Glomerular visceral epithelial cell (primary cell): ENCODE data around the gene DDN.

Source experiments
- DNase-seq: peaks from one replicate; pipeline ENCODE4 v3.0.0-alpha.2; 2016; ENCODE audit errors: extremely low spot score

The DDN gene

GRCh38 chr12:49031573-49032161 is 32.5 kb upstream of the DDN start:
- DNase-seq = no peak

DNA sequence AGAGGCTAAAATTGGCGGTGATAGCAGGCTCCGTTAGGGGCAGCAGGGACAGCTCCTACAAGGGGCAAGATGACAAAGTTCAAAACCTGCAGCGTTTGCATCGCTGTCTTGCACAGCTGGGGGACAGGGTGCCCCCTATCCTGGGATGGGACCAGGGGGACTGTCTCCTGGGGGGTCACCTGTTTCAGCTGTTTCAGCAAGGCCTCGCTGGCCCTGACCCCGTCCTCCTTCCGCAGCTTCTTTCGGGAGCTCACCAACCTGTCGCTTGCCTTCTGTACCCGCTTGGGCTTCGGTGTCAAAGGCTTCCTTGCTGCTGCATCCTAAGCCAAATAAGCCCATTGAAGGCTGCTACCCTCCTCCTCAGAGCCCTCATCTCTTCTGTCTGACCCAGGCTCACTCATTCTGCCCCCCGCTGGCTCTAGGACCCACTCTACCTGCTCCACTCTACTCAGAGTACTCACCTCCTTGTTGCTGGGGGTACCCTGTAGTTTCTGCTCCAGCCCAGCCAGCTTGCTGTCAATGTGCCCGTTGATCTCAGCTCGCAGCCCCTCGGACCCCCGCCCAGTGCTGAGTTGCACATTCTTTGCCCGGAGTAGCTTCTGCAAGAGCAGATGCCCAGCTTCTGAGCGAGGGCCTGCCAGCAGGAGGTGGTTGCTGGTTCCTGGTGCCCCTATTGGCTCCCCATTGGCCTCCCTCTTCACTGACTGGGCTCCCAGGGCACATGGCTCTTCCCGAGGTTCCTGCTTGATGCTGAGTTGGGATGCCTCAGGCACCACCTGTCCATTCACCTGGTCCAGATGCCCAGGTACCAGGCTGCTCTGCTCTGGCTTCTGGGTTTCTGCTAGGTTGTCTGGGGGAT is 31.8 kb upstream of the DDN start:
- no peak for DNase-seq

DNA sequence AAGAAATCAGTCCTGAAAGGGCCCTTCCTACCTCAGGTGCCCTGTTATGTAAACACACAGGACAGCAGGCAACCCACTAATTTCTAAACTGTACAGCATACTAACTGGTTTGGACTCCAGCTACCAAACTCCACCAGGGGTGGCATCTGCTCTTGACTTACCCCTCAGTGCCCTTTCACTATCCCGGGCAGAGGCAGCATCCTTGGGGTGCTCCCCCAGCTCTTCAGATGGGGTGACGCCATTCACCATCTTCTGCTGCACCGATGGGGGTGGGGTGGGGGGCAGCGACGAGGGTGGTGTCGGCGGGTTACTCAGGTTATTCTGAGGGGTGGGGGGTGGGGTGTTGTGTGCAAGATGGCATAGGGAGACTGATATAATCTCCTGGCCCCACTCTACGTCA is 30.9 kb upstream of the DDN start:
- DNase-seq = no peak

DNA sequence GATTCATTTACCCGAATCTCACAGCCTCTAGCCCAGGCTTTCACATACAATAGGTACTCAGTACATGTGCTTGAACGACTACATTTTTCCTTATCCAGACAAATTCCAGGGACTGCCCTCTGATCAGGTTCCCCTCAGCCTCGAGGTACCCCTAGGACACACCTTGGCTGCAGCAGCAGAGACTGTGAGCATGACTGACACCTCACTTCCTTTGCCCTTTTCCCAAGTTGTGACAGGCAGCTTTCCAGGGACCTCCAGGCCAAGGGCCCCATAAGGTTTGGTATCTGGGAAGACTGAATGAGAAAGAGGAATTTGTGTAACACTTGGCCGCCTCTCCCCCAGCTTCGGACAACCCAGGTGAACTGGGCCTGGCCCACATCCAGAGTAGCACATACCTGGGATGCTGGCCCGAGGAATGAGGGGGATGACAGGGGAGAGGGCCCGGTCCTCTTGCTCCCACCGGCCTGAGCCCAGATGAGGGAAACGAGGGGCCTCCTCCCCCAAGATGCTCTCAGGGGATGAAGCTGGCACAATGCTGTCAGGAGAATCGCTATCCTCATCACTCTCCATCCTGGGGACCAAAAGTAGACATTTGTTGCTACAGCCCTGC is 29.6 kb upstream of the DDN start:
- DNase-seq = no peak

DNA sequence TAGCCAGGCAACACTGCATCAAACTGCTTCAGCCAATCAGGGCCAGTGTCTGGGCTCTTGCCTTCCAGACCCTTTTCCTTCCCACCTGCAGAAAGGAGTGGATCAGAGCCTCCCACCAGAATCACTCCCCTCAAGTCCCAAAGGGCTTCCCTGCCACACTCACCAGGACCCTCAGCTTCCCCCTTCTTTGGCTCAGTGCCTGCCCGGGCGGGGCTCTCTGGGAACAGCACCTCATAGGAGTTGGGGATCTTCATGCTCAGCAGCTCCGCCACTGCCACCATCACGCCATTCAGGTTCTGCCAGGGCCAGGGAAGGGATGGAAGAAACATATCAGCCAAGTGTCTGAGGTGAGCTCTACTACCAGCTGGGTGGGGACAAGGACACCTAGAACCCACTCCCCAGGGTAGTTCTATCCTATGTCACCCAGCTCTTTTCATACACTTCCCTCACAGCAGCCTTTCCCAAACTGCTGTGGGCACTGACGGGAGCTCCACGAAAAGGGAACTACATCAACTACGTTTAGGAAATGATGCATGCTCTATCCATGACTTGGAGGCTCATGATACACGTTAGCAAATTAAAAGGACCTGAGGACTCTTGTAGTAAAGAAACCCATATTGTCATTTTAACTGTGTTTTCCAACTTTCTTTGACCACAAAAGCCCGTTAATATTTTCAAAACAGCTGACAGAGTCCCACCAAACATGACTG is 28.8 kb upstream of the DDN start:
- no peak for DNase-seq

DNA sequence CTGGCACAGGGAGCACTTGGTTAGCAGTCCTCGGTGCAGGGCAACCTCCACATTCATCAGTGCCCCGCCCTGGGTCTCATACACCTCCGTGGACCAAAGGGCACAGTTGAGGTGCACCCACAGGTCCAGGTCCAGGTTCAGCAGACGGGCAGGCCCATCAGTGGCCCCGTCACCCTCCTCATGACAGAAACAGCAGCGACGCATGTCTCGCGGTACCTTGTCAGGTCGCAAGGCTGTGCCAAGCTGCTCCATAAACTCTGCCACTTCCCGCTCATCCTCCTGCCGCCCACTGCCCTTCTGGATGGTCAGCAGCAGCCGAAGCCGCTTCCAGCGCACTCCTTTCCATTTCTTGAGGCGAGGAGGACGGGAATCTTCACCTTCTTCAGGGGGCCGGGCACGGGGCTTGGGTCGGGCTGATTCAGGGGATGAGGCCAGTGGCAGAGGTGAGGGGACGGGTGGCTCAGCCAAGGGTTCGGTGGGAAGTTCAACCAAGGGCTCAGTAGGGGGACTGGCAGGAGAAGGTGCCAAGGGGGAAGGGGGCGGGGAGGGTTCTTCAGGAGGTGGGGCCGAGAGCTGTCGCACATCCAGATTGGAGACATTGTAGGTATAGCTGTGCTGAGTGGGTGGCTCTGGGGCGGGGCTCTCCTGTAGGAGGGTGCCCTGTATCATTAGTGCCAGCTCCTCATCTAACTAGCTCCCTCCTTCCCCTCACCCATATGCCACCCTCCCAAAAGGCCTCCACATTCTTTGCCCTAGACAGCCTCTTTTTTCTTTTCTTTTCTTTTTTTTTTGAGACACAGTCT is 27.7 kb upstream of the DDN start:
- no peak for DNase-seq

- DNase-seq = no peak
Observed at GRCh38 chr12:49026101-49026500, 26.9 kb upstream of the DDN start.

- no peak for DNase-seq
Observed at GRCh38 chr12:49025463-49025862, 26.3 kb upstream of the DDN start.

GRCh38 chr12:49024543-49024942 is 25.4 kb upstream of the DDN start:
- no peak for DNase-seq

DNA sequence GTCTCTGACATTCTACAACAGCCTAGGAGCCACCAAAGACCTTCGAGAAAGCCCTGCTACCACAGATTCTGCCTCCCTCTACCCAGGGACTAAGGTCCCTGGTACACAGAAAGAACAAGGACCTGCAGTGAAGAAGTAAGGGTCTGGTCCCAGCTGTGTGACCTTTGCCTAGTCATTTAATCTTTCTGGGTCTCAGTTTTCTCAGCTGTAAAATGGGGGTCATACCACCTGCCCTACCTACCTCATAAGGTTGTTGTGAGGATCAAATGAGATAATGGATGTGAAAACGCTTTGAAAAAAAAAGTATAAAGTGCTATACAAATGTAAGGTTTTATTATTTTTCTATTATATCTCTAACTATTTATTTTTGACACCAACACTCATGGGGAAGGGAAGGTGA is 24.6 kb upstream of the DDN start:
- no peak for DNase-seq

DNA sequence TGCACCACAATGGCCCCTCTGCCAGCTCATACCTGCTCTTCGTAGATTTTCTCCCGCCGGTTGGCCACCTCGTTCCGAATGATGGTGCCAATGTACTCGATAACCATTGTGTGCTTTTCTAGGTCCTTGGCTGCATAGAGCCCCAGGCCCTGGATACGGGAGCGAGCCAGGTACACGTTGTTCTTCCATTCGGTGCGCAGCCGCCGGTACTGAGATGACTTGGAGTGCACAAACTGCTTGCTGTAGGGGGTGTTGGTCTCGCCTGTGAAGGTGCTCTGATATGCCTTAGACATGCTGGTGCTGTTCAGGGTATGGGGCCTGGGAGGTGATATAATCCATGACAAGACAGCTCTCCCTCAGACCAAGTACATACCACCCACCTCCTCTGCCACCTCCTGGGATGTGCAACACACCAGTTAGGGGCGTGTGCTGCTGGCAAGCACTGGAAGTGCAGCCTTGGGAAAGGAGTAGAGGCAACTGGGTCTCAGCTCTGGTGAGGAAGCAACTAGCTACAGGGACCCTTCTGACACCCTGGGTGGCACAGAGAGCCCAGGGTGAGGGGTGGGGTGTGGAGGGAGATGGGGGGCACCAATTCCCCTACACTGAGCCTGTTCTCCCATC is 23.5 kb upstream of the DDN start:
- no peak for DNase-seq

GRCh38 chr12:49021292-49021915 is 22.2 kb upstream of the DDN start:
- DNase-seq = no peak

DNA sequence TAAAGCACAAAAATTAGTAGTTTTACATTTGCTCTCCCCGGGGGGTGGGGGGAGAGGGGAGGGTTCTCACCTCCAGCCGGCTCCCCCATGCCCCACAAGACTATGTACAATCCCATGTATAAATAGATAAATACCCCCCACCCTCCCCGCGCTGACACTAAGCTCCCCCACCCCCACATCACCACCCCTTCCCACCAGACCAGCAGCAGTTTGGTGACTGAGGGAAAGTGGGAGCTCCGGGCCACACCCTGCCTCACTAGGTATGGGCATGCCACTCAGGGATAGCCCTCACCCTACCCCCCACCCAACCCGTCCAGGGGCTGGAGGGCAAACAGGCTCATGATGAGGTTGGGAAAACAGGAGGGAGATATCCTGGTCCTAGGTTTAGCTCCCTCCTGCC is 21.3 kb upstream of the DDN start:
- DNase-seq = no peak

- peak; percentile 34 for DNase-seq
Observed at GRCh38 chr12:49019443-49020324, 20.5 kb upstream of the DDN start.

GRCh38 chr12:49019120-49019430 is 19.9 kb upstream of the DDN start:
- DNase-seq = no peak

- peak; percentile 95 for DNase-seq
Observed at GRCh38 chr12:49018261-49019119, 19.3 kb upstream of the DDN start, which contains the start of gene PRKAG1. TSS of gene PRKAG1 (minus strand) at chr12:49018776. CDS start at chr12:49018740, 36 bp downstream.

DNA sequence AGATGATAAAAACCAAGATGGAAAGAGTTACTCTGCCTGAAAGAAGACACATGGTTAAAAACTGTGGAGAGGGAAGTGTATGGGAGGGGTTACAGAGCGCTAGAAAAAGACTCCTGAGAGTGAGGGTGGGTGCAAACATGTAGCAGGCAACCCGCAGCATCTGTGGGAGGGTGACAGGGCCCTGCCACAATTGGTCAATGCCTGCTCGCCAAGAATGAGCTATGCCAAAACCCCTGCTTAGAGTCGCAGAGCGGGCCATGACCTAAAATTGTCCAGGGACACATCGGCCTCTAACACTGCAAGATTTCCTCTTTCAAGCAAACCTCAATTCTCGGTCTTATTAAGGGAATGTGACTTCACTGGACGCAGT is 18.7 kb upstream of the DDN start:
- peak; percentile 36 for DNase-seq

DNA sequence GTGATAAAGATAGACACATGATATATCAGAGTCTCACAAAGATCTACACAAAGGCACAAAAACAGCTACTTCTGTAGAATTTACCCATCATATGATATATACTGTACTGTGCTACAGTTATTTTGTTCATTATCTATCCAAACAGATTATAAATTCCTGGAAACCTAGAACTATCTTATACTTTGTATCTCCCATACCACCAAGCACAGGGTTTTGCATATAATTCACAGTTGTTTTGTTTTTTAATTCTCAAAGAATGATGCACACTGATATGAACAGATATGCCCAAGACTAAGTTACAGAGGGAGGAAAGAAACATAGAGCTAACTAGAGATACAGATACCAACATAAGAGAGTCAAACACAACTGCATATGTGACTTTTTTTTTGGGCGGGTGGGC is 16.0 kb upstream of the DDN start:
- DNase-seq = no peak

DNA sequence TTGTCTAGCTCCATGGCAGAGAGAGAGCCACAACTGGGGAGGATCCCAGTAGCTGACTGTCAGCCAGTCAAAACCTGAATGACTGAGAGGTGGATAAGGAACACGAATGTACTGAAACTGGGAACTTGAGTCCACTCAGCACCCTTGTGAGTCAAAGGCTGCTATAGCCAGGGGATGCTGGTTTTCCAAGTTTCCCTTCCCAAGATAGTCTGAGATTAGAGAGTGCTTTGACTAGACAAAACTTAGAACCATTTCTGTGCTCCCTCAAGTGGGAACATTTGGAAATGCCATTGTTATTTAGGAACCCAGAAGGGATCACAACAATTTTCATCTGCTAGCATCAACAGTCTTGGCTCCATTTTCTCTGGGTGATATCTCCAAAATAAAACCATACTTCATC is 15.4 kb upstream of the DDN start:
- no peak for DNase-seq
